Hepatocyte (in vitro differentiated cells): Measurements from ENCODE around the gene SYCN. TPM values are rescaled to one million over a fixed set of nuclear protein-coding genes. Genes with fewer than 3 reads are reported as not detected.

Experiments
- DNase-seq: peaks from one replicate; pipeline ENCODE4 v3.0.0-alpha.2; 2016; ENCODE audit warnings: low spot score
- H2AFZ ChIP-seq: fragments of 200-600 bp; sonication (generic); 2 replicates; pipeline ENCODE4 v1.6.0; 2016; ENCODE audit warnings: antibody characterized with exemption, mild to moderate bottlenecking
- H3K27ac ChIP-seq: fragments of 200-600 bp; sonication (generic); 2 replicates; pipeline ENCODE4 v1.5.1; 2016; ENCODE audit warnings: mild to moderate bottlenecking
- H3K27me3 ChIP-seq: fragments of 200-600 bp; sonication (generic); 2 replicates; pipeline ENCODE4 v1.6.1; 2016
- H3K36me3 ChIP-seq: fragments of 200-600 bp; sonication (generic); replicated peaks from 2 replicates; pipeline ENCODE4 v1.5.1; 2016; ENCODE audit warnings: low read depth; ENCODE audit not compliant: insufficient read depth
- H3K4me1 ChIP-seq: fragments of 200-600 bp; sonication (generic); 2 replicates; pipeline ENCODE4 v1.5.1; 2016; ENCODE audit warnings: mild to moderate bottlenecking, moderate library complexity; ENCODE audit not compliant: insufficient read depth
- H3K4me2 ChIP-seq: fragments of 200-600 bp; sonication (generic); 2 replicates; pipeline ENCODE4 v1.6.0; 2016
- H3K4me3 ChIP-seq: fragments of 200-600 bp; sonication (generic); 2 replicates; pipeline ENCODE4 v1.5.1; 2016; ENCODE audit warnings: mild to moderate bottlenecking
- H3K79me2 ChIP-seq: fragments of 200-600 bp; sonication (generic); 2 replicates; pipeline ENCODE4 v1.6.0; 2017; ENCODE audit warnings: mild to moderate bottlenecking
- H3K9me2 ChIP-seq: fragments of 200-600 bp; sonication (generic); replicated peaks from 2 replicates; pipeline ENCODE4 v1.6.0; 2017; ENCODE audit warnings: mild to moderate bottlenecking; ENCODE audit not compliant: insufficient read depth
- H3K9me3 ChIP-seq: fragments of 200-600 bp; sonication (generic); 2 replicates; pipeline ENCODE4 v1.5.1; 2016; ENCODE audit warnings: low read depth, mild to moderate bottlenecking
- H4K20me1 ChIP-seq: fragments of 200-600 bp; sonication (generic); 2 replicates; pipeline ENCODE4 v1.6.0; 2016; ENCODE audit warnings: mild to moderate bottlenecking; ENCODE audit not compliant: insufficient read depth, poor library complexity, severe bottlenecking
- CTCF ChIP-seq: fragments of 200-600 bp; sonication (generic); IDR thresholded peaks from 2 replicates; pipeline ENCODE4 v1.5.1; 2016; ENCODE audit warnings: antibody characterized with exemption, mild to moderate bottlenecking; ENCODE audit not compliant: poor library complexity
- EZH2 ChIP-seq: fragments of 200-600 bp; sonication (generic); IDR thresholded peaks from 2 replicates; pipeline ENCODE4 v1.6.1; 2016; ENCODE audit warnings: antibody characterized with exemption, mild to moderate bottlenecking, borderline replicate concordance
- EZH2phosphoT487 ChIP-seq: fragments of 200-600 bp; sonication (generic); IDR thresholded peaks from one replicate; pipeline ENCODE4 v1.6.1; 2018; ENCODE audit warnings: antibody characterized with exemption, mild to moderate bottlenecking, low read depth, moderate library complexity; ENCODE audit not compliant: unreplicated experiment, severe bottlenecking
- WGBS: methylation state at CpG from one replicate; pipeline ENCODE4 v1.1.6; 2016; ENCODE audit warnings: low lambda C conversion rate; ENCODE audit errors: missing lambda C conversion rate; 5-methylcytosine and 5-hydroxymethylcytosine counted together
- polyA plus RNA-seq: library from polyadenylated mRNA; unstranded; fragments of >200 nt; fragmentation: Nextera tagmentation; extraction: Ambion mirVana; gene quantifications from 2 replicates; pipeline ENCODE4 v1.2.1, GENCODE V29; 2016
- total RNA-seq: library from RNA; depleted of rRNA; stranded (reverse); fragments of >200 nt; gene quantifications from 2 replicates; pipeline ENCODE4 v1.2.3, GENCODE V29; 2014

The SYCN gene
- total and polyA plus RNA-seq, 2 experiments from 2014 or later, result 0.37 to 2.5 TPM

- H3K4me3 ChIP-seq, result no peak overlapping the region
- DNase-seq, result no peak
- no peak overlapping the region for H3K27ac ChIP-seq
- H3K9me3 ChIP-seq, result no peaks in the 10 kb centered on the region
- no peaks in the 10 kb centered on the region for H3K79me2 ChIP-seq
- H4K20me1 ChIP-seq, result no peaks in the 10 kb centered on the region
- TF ChIP-seq CTCF, result no peak
- TF ChIP-seq EZH2phosphoT487, result no peak
- TF ChIP-seq EZH2, result no peak
- WGBS, result 91% methylated on average over 4 of the region's 4 CpGs
- H2AFZ ChIP-seq, result no peak overlapping the region
- no peaks in the 10 kb centered on the region for H3K4me1 ChIP-seq
- no peaks in the 10 kb centered on the region for H3K9me2 ChIP-seq
- no peaks in the 10 kb centered on the region for H3K36me3 ChIP-seq
- no peaks in the 10 kb centered on the region for H3K27me3 ChIP-seq
- no peak overlapping the region for H3K4me2 ChIP-seq
Measured at GRCh38 chr19:39182174-39182505, 21.9 kb downstream of the SYCN start.

GRCh38 chr19:39181500-39182173 is 22.4 kb downstream of the SYCN start:
- no peaks in the 10 kb centered on the region for H3K9me3 ChIP-seq
- no peaks in the 10 kb centered on the region for H3K4me1 ChIP-seq
- 86% methylated on average over 21 of the region's 21 CpGs for WGBS
- no peak for DNase-seq
- H3K9me2 ChIP-seq, result no peaks in the 10 kb centered on the region
- no peak overlapping the region for H3K27ac ChIP-seq
- H3K27me3 ChIP-seq, result no peaks in the 10 kb centered on the region
- H3K36me3 ChIP-seq, result no peaks in the 10 kb centered on the region
- H3K4me3 ChIP-seq, result no peak overlapping the region
- H2AFZ ChIP-seq, result no peak overlapping the region
- no peak for TF ChIP-seq EZH2phosphoT487
- no peak for TF ChIP-seq EZH2
- no peak for TF ChIP-seq CTCF
- no peak overlapping the region for H3K4me2 ChIP-seq
- no peaks in the 10 kb centered on the region for H3K79me2 ChIP-seq
- no peaks in the 10 kb centered on the region for H4K20me1 ChIP-seq

- no peaks in the 10 kb centered on the region for H3K36me3 ChIP-seq
- no peak for TF ChIP-seq CTCF
- TF ChIP-seq EZH2, result no peak
- no peak for TF ChIP-seq EZH2phosphoT487
- 88% methylated on average over 9 of the region's 9 CpGs for WGBS
Measured at GRCh38 chr19:39180749-39181148, 23.3 kb downstream of the SYCN start.

GRCh38 chr19:39179754-39180153 is 24.3 kb downstream of the SYCN start:
- H3K4me2 ChIP-seq, result no peak overlapping the region
- H2AFZ ChIP-seq, result no peak overlapping the region
- no peaks in the 10 kb centered on the region for H3K4me1 ChIP-seq
- TF ChIP-seq EZH2phosphoT487 (no peak), CTCF (no peak), EZH2 (no peak)
- H3K79me2 ChIP-seq, result no peaks in the 10 kb centered on the region
- 96% methylated on average over 10 of the region's 10 CpGs for WGBS
- H4K20me1 ChIP-seq, result no peaks in the 10 kb centered on the region
- H3K36me3 ChIP-seq, result no peaks in the 10 kb centered on the region
- H3K9me2 ChIP-seq, result no peaks in the 10 kb centered on the region
- H3K27ac ChIP-seq, result no peak overlapping the region
- no peak for DNase-seq
- H3K9me3 ChIP-seq, result no peaks in the 10 kb centered on the region
- H3K4me3 ChIP-seq, result no peak overlapping the region
- H3K27me3 ChIP-seq, result no peaks in the 10 kb centered on the region

More at GRCh38 chr19:39180749-39181148, 23.3 kb downstream of the SYCN start:
- Histone ChIP-seq H2AFZ (no peak overlapping the region), H3K4me2 (no peak overlapping the region), H3K4me3 (no peak overlapping the region), H3K9me3 (no peaks in the 10 kb centered on the region), H3K4me1 (no peaks in the 10 kb centered on the region), H3K27ac (peak overlapping the region; percentile 31), H3K27me3 (no peaks in the 10 kb centered on the region), H4K20me1 (no peaks in the 10 kb centered on the region), H3K9me2 (no peaks in the 10 kb centered on the region), H3K79me2 (no peaks in the 10 kb centered on the region)
- DNase-seq, result no peak
